ENCODE data around the gene GJB1.
A peak's percentile ranks its signal among the peaks of the same experiment; 100 is the strongest.

GJB1 gene

GRCh38 chrX:71216485-71216884 is 6.5 kb upstream of the GJB1 start:
- no peak for DNase-seq

GRCh38 chrX:71217298-71217697 is 5.7 kb upstream of the GJB1 start:
- no peak for DNase-seq

- DNase-seq = no peak
These were observed 1.9 kb upstream of the GJB1 start for GRCh38 chrX:71221145-71221544.

- no peak for DNase-seq
These were observed 1.2 kb downstream of the GJB1 start for GRCh38 chrX:71224098-71224708.

GRCh38 chrX:71225009-71225408 is 2.0 kb downstream of the GJB1 start:
- no peak for DNase-seq

GRCh38 chrX:71225676-71226075 is 2.7 kb downstream of the GJB1 start:
- DNase-seq = no peak

- no peak for DNase-seq
These were observed 4.5 kb downstream of the GJB1 start for GRCh38 chrX:71227370-71228062.

GRCh38 chrX:71228063-71228642 is 5.1 kb downstream of the GJB1 start:
- DNase-seq = no peak

- no peak for DNase-seq
These were observed 12.5 kb downstream of the GJB1 start for GRCh38 chrX:71235482-71235881.

GRCh38 chrX:71236836-71237235 is 13.8 kb downstream of the GJB1 start:
- no peak for DNase-seq

- DNase-seq = no peak
These were observed 16.8 kb downstream of the GJB1 start for GRCh38 chrX:71239781-71240180.

GRCh38 chrX:71241301-71241700 is 18.3 kb downstream of the GJB1 start:
- DNase-seq = no peak

GRCh38 chrX:71244359-71245128 is 21.5 kb downstream of the GJB1 start:
- DNase-seq = no peak

- no peak for DNase-seq
These were observed 22.1 kb downstream of the GJB1 start for GRCh38 chrX:71245159-71245558.

- DNase-seq = no peak
These were observed 27.8 kb downstream of the GJB1 start for GRCh38 chrX:71250841-71251240.

- no peak for DNase-seq
These were observed 28.5 kb downstream of the GJB1 start for GRCh38 chrX:71251466-71251973.

- no peak for DNase-seq
These were observed 29.2 kb downstream of the GJB1 start for GRCh38 chrX:71252221-71252620.

GRCh38 chrX:71253253-71254091 is 30.4 kb downstream of the GJB1 start:
- DNase-seq = peak; percentile 1

- peak; percentile 56 for DNase-seq
These were observed 31.3 kb downstream of the GJB1 start, which contains the start of gene ZMYM3 for GRCh38 chrX:71254092-71254963. TSS of gene ZMYM3 (minus strand) at chrX:71254140. CDS start at chrX:71253255, 885 bp downstream.

- no peak for DNase-seq
These were observed 33.0 kb downstream of the GJB1 start for GRCh38 chrX:71256051-71256450.

GRCh38 chrX:71256856-71257255 is 33.8 kb downstream of the GJB1 start:
- no peak for DNase-seq

Measured in DMS79 (cell line).